Prostate gland (tissue), 2 donors: Measurements from ENCODE around the gene ARID2. TPM values are rescaled to one million over a fixed set of nuclear protein-coding genes. Genes with fewer than 3 reads are reported as not detected.

ENCODE experiments used
- DNase-seq: peaks from one replicate; pipeline ENCODE4 v3.0.0-alpha.2; 2019; ENCODE audit warnings: low spot score
- H3K27ac ChIP-seq, 2 donors: fragments of 200-600 bp; sonication (generic); 2 replicates each; pipeline ENCODE4 v1.5.1; 2017 to 2019
- H3K27me3 ChIP-seq: fragments of 200-600 bp; sonication (generic); replicated peaks from 2 replicates; pipeline ENCODE4 v1.5.1; 2019; ENCODE audit not compliant: insufficient read depth
- H3K36me3 ChIP-seq, 2 donors: fragments of 200-600 bp; sonication (generic); 1 replicate in 1 of 2; 2 replicates in 1 of 2; pipeline versions ENCODE4 v1.5.1 to v1.8.1; 2017 to 2019
- H3K4me1 ChIP-seq: fragments of 200-600 bp; sonication (generic); replicated peaks from 2 replicates; pipeline ENCODE4 v1.5.1; 2019
- H3K4me3 ChIP-seq, 2 donors: fragments of 200-600 bp; sonication (generic); 2 replicates each; pipeline ENCODE4 v1.5.1; 2017 to 2019
- H3K9me3 ChIP-seq: fragments of 200-600 bp; sonication (generic); 2 replicates; pipeline ENCODE4 v1.5.1; 2017
- CTCF ChIP-seq, 4 experiments: fragments of 200-600 bp in 2 of 4; fragments of 450-650 bp in 2 of 4; sonication (generic) in 2 of 4; IDR thresholded peaks; 1 replicate in 3 of 4; 2 replicates in 1 of 4; pipeline ENCODE4 v1.5.1; 2016 to 2019; ENCODE audit warnings: antibody characterized with exemption in 4 of 4, mild to moderate bottlenecking in 2 of 4, moderate library complexity in 2 of 4
- POLR2A ChIP-seq: fragments of 450-650 bp; IDR thresholded peaks from one replicate; pipeline ENCODE4 v1.6.1; 2016; ENCODE audit warnings: antibody characterized with exemption, mild to moderate bottlenecking
- POLR2AphosphoS5 ChIP-seq: sonication (generic); formaldehyde crosslinking; IDR thresholded peaks from one replicate; pipeline ENCODE4 v1.6.1; 2017; ENCODE audit warnings: antibody characterized with exemption
- WGBS: methylation state at CpG from one replicate; pipeline ENCODE4 v1.1.5; 2018; 5-methylcytosine and 5-hydroxymethylcytosine counted together
- intact Hi-C: fragments of 100-400 bp; cut with DNase I; formaldehyde crosslinking; loops from one replicate; pipeline ENCODE4 v1.14.2; 2022
- total RNA-seq, 2 donors: library from RNA; depleted of rRNA; stranded (reverse); fragments of >200 nt; gene quantifications; one replicate each; pipeline ENCODE4 v1.1.0, GENCODE V29; 2016

The ARID2 gene
- total RNA-seq, 2 donors from 2014 or later: 29.5 to 47.3 TPM

DNA sequence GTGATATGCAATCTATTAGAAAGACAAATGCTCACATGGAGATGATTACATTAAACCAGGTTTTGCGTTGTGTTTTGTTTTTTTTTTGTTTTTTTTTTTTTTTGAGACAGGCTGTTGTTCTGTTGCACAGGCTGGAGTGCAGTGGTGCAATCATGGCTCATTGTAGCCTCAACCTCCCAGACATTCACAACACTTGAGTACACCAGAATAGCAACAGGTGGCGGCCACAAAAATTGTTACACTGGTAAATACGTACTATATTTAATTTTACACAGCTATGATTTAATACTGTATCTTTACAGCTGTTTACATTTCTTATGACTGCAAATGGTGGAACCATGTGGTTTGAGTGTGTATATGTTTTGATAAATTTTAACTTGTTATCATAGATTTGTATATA is 200.9 kb downstream of the ARID2 start:
- Histone ChIP-seq H3K9me3 (no peaks in the 10 kb centered on the region), H3K4me3 (no peak overlapping the region), H3K4me1 (no peaks in the 10 kb centered on the region), H3K27ac (no peak overlapping the region), H3K27me3 (no peaks in the 10 kb centered on the region), H3K36me3 (no peaks in the 10 kb centered on the region)
- DNase-seq: no peak
- no peak for TF ChIP-seq CTCF (IDR thresholded peaks at IDR 0.05)
- no peak for TF ChIP-seq POLR2A
- TF ChIP-seq POLR2AphosphoS5: no peak
- WGBS: 91% methylated on average over 3 of the region's 3 CpGs
- intact Hi-C loops: no loop called here

- intact Hi-C loops: no loop called here
- H3K27me3 ChIP-seq: no peaks in the 10 kb centered on the region
- DNase-seq: no peak
- no peaks in the 10 kb centered on the region for H3K4me1 ChIP-seq
- no peak for TF ChIP-seq POLR2A
- no peak for TF ChIP-seq POLR2AphosphoS5
- TF ChIP-seq CTCF (IDR thresholded peaks at IDR 0.05): no peak
- no peaks in the 10 kb centered on the region for H3K9me3 ChIP-seq
- H3K36me3 ChIP-seq: no peaks in the 10 kb centered on the region
- WGBS: 38% methylated on average over 2 of the region's 2 CpGs
- no peak overlapping the region for H3K4me3 ChIP-seq
- H3K27ac ChIP-seq: no peak overlapping the region
Measured at GRCh38 chr12:45933504-45933903, 204.0 kb downstream of the ARID2 start.

DNA sequence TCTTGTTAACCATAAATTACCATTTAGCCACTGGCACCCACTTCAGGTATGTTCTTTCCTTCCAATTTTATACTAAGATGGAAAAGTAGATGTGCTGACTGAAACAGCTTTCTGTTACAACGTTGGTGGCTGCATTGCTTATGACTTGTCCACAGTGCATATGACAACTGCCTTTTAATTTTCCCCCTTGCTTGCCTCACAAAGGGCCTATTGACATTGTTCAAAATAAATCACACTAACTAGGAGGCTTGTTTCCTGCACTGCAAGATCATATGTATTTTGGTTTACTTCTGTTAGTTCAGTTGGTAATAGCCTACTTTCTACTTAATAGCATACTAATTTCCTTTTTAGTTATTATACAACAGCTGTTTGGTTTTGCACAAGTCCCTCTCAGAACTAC is 205.4 kb downstream of the ARID2 start:
- no peaks in the 10 kb centered on the region for H3K9me3 ChIP-seq
- no peaks in the 10 kb centered on the region for H3K4me1 ChIP-seq
- no peak overlapping the region for H3K27ac ChIP-seq
- TF ChIP-seq POLR2A: no peak
- no peak for TF ChIP-seq CTCF (IDR thresholded peaks at IDR 0.05)
- TF ChIP-seq POLR2AphosphoS5: no peak
- H3K27me3 ChIP-seq: no peaks in the 10 kb centered on the region
- no peaks in the 10 kb centered on the region for H3K36me3 ChIP-seq
- DNase-seq: no peak
- WGBS: 30% methylated on average over 1 of the region's 1 CpG
- intact Hi-C loops: no loop called here
- no peak overlapping the region for H3K4me3 ChIP-seq

DNA sequence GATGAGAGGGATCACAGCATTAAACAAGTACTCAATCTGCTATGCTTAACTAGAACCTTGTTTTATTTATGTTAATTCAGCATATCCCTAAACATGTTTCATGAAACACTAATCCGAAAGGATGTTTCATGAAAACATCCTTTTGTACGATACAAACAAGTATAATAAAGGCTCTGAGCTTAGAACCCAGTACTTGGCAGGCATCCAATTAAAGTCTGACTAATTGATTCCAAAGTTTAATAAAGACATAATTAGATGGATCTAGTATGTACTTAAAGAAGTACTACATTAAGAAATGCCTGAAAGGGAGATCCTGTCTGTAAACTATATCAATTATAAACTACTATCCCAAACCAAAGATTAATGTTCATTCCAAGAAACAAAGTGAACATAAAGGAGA is 209.1 kb downstream of the ARID2 start:
- Histone ChIP-seq H3K36me3 (no peaks in the 10 kb centered on the region), H3K27ac (no peak overlapping the region), H3K4me1 (no peaks in the 10 kb centered on the region), H3K9me3 (no peaks in the 10 kb centered on the region), H3K27me3 (no peaks in the 10 kb centered on the region), H3K4me3 (no peak overlapping the region)
- no peak for DNase-seq
- WGBS: 83% methylated on average over 2 of the region's 2 CpGs
- intact Hi-C loops: no loop called here
- TF ChIP-seq POLR2A (no peak), POLR2AphosphoS5 (no peak), CTCF (IDR thresholded peaks at IDR 0.05) (no peak)

DNA sequence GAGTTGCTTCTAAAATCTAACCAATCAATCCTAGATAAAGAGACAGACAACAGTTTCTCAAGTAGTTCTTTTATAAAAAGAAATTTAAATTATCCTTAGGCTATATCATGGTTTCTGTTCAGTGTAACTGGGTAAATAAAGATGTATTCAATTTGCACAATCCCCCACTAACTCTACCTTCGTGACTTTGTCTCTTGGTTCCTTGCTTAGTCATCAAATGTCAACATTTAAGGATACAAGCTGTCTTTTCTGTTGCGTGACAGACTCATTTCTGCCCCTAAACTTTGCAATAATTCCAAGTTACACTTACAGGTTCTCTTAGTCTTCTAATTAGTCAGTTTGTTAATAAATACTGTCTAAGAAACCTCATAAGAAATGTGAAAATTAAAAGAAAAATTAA is 210.3 kb downstream of the ARID2 start:
- no peaks in the 10 kb centered on the region for H3K4me1 ChIP-seq
- no peak for TF ChIP-seq POLR2AphosphoS5
- TF ChIP-seq CTCF (IDR thresholded peaks at IDR 0.05): no peak
- no peaks in the 10 kb centered on the region for H3K36me3 ChIP-seq
- no peak overlapping the region for H3K27ac ChIP-seq
- no peak overlapping the region for H3K4me3 ChIP-seq
- no peaks in the 10 kb centered on the region for H3K9me3 ChIP-seq
- no peaks in the 10 kb centered on the region for H3K27me3 ChIP-seq
- WGBS: 88% methylated on average over 2 of the region's 2 CpGs
- DNase-seq: no peak
- intact Hi-C loops: no loop called here
